ENCODE data around the gene NR6A1. TPM values are rescaled to one million over a fixed set of nuclear protein-coding genes. Genes with fewer than 3 reads are reported as not detected.

Gene NR6A1
- total RNA-seq, 1 donor from 2014 or later, result 0.53 TPM

GRCh38 chr9:124602204-124602603 is 168.9 kb downstream of the NR6A1 start:
- H3K27ac ChIP-seq, result no peak overlapping the region
- intact Hi-C loops (cut with DNase I), result no loop called here
- DNase-seq (ENCODE audit: low spot score in 2 of 2), result no peak
- no peaks in the 10 kb centered on the region for H3K9me3 ChIP-seq
- no peaks in the 10 kb centered on the region for H3K4me1 ChIP-seq
- TF ChIP-seq CTCF (IDR thresholded peaks at IDR 0.05), result no peak
- H3K4me3 ChIP-seq, result no peak overlapping the region
- H3K27me3 ChIP-seq, result no peaks in the 10 kb centered on the region
- no peaks in the 10 kb centered on the region for H3K36me3 ChIP-seq

GRCh38 chr9:124600407-124600806 is 170.7 kb downstream of the NR6A1 start:
- intact Hi-C loops (cut with DNase I), result no loop called here

GRCh38 chr9:124599121-124599795 is 171.9 kb downstream of the NR6A1 start:
- Histone ChIP-seq H3K4me1 (no peaks in the 10 kb centered on the region), H3K36me3 (no peaks in the 10 kb centered on the region), H3K27me3 (no peaks in the 10 kb centered on the region), H3K9me3 (no peaks in the 10 kb centered on the region), H3K27ac (no peak overlapping the region), H3K4me3 (no peak overlapping the region)
- no peak for TF ChIP-seq CTCF (IDR thresholded peaks at IDR 0.05)
- no peak for DNase-seq (ENCODE audit: low spot score in 2 of 2)
- intact Hi-C loops (cut with DNase I), result no loop called here

More at GRCh38 chr9:124600407-124600806, 170.7 kb downstream of the NR6A1 start:
- Histone ChIP-seq H3K9me3 (no peaks in the 10 kb centered on the region), H3K27me3 (no peaks in the 10 kb centered on the region), H3K27ac (no peak overlapping the region), H3K4me3 (no peak overlapping the region), H3K4me1 (no peaks in the 10 kb centered on the region), H3K36me3 (no peaks in the 10 kb centered on the region)
- no peak for DNase-seq (ENCODE audit: low spot score in 2 of 2)
- no peak for TF ChIP-seq CTCF (IDR thresholded peaks at IDR 0.05)

- H3K27ac ChIP-seq, result no peak overlapping the region
- no peaks in the 10 kb centered on the region for H3K9me3 ChIP-seq
- DNase-seq (ENCODE audit: low spot score in 2 of 2), result no peak
- H3K4me1 ChIP-seq, result no peaks in the 10 kb centered on the region
- H3K27me3 ChIP-seq, result no peaks in the 10 kb centered on the region
- TF ChIP-seq CTCF (IDR thresholded peaks at IDR 0.05), result no peak
- intact Hi-C loops (cut with DNase I), result no loop called here
- H3K36me3 ChIP-seq, result no peaks in the 10 kb centered on the region
- H3K4me3 ChIP-seq, result no peak overlapping the region
Measured at GRCh38 chr9:124598048-124598447, 173.1 kb downstream of the NR6A1 start.

GRCh38 chr9:124596172-124596839 is 174.8 kb downstream of the NR6A1 start:
- DNase-seq (ENCODE audit: low spot score in 2 of 2), result no peak

More at GRCh38 chr9:124596172-124596839, 174.8 kb downstream of the NR6A1 start:
- H3K4me1 ChIP-seq, result no peaks in the 10 kb centered on the region
- H3K27me3 ChIP-seq, result no peaks in the 10 kb centered on the region
- H3K27ac ChIP-seq, result no peak overlapping the region
- no peak for TF ChIP-seq CTCF (IDR thresholded peaks at IDR 0.05)
- intact Hi-C loops (cut with DNase I), result no loop called here
- no peaks in the 10 kb centered on the region for H3K9me3 ChIP-seq
- H3K36me3 ChIP-seq, result no peaks in the 10 kb centered on the region
- no peak overlapping the region for H3K4me3 ChIP-seq

Data from ascending aorta (tissue), 2 donors.